Pancreas (tissue), 10 donors: ENCODE data around the gene PADI1. TPM values are rescaled to one million over a fixed set of nuclear protein-coding genes. Genes with fewer than 3 reads are reported as not detected.

Experiments
- ATAC-seq, 4 donors: fragments of 200-7000 bp; cut with Tn5 transposase; one replicate each; pipeline versions ENCODE4 v1.8.0 to v1.9.1; 2020; ENCODE audit warnings: mild to moderate bottlenecking in 4 of 4, moderate library complexity in 4 of 4
- DNase-seq, 6 donors: peaks; one replicate each; pipeline ENCODE4 v3.0.0-alpha.2; 2020
- FAIRE-seq: peaks from 2 replicates; lab custom pipeline; 2012; peaks lifted over from hg19 to GRCh38; lab: Jason Lieb, UNC
- H3K27ac ChIP-seq, 4 donors: fragments of 200-600 bp; sonication (generic); 1 replicate in 3 of 4; 2 replicates in 1 of 4; pipeline versions ENCODE4 v1.5.0 to v1.8.0; 2020
- H3K27me3 ChIP-seq, 4 donors: fragments of 200-600 bp; one replicate each; pipeline ENCODE4 v1.8.0; 2021
- H3K36me3 ChIP-seq, 3 donors: fragments of 200-600 bp; sonication (generic) in 1 of 3; one replicate each; pipeline versions ENCODE4 v1.5.0 to v1.8.0; 2020 to 2021
- H3K4me1 ChIP-seq, 3 donors: fragments of 200-600 bp; one replicate each; pipeline ENCODE4 v1.8.0; 2021
- H3K4me3 ChIP-seq, 4 donors: fragments of 200-600 bp; sonication (generic) in 2 of 4; one replicate each; pipeline versions ENCODE4 v1.5.0 to v1.8.0; 2020 to 2021
- H3K9me3 ChIP-seq, 4 donors: fragments of 200-600 bp; one replicate each; pipeline ENCODE4 v1.8.0; 2021
- CTCF ChIP-seq, 4 donors: fragments of 200-600 bp; sonication (generic) in 3 of 4; IDR thresholded peaks; one replicate each; pipeline versions ENCODE4 v1.5.0 to v1.8.0; 2021; ENCODE audit warnings: antibody characterized with exemption in 4 of 4
- WGBS, 2 donors: extraction: QIAGEN DNeasy Blood & Tissue Kit; methylation state at CpG; one replicate each; pipeline ENCODE4 v1.1.7; 2013; 5-methylcytosine and 5-hydroxymethylcytosine counted together
- intact Hi-C, 3 donors: fragments of 100-400 bp; cut with DNase I; formaldehyde crosslinking; loops; one replicate each; pipeline versions ENCODE4 v1.11.1 to v1.14.2; 2022
- polyA plus RNA-seq, 2 donors: library from polyadenylated mRNA; stranded (reverse); fragments of 200-250 nt; gene quantifications; one replicate each; pipeline ENCODE4 v1.2.3, GENCODE V29; 2013
- total RNA-seq, 6 donors: library from RNA; stranded (reverse); fragmentation: NEBNext Ultra II Directional in 4 of 6; extraction: Animal tissue kit (Norgen Biotek cat#: 25700) in 4 of 6; gene quantifications; one replicate each; pipeline versions ENCODE4 v1.2.1 to v1.2.4, GENCODE V29; 2021 to 2023
- donor health status: healthy with polysubstance abuse.
- donor health status: DM: no; HTN: no; CAD: no; lungs with moderate emphysema.
- donor health status: DM: no; HTN: no; CAD: no.
- donor health status: control.
- donor health status: control.
- donor health status: Bipolar disorder and iron deficiency.
- donor health status: DM: yes; HTN: yes; CAD: no.
- donor health status: DM: no; HTN: no; CAD: no.
- donor health status: DM: no; HTN: no; CAD: no.
- donor health status: DM: yes; HTN: yes; CAD: no.

Gene PADI1
- total and polyA plus RNA-seq, 8 donors, result 0.23 TPM; not detected in 7

- no peaks in the 10 kb centered on the region for H3K36me3 ChIP-seq
- H3K4me1 ChIP-seq, result no peaks in the 10 kb centered on the region
- H3K27ac ChIP-seq, result no peak overlapping the region
- no peak overlapping the region for H3K4me3 ChIP-seq
- intact Hi-C loops, result no loop called here
- FAIRE-seq (no peak), DNase-seq (no peak), ATAC-seq (no peak)
- no peaks in the 10 kb centered on the region for H3K9me3 ChIP-seq
- 74 to 92% methylated on average over 10 of the region's 10 CpGs for WGBS, 2 donors
- H3K27me3 ChIP-seq, result no peaks in the 10 kb centered on the region
- TF ChIP-seq CTCF (IDR thresholded peaks at IDR 0.05), result no peak
These were observed 15.9 kb upstream of the PADI1 start for GRCh38 chr1:17188889-17189631.

- no peak for ATAC-seq
- FAIRE-seq, result no peak
These were observed 15.3 kb upstream of the PADI1 start for GRCh38 chr1:17189632-17189990.

GRCh38 chr1:17190010-17190995 is 14.6 kb upstream of the PADI1 start:
- no peak for DNase-seq
- Histone ChIP-seq H3K36me3 (no peaks in the 10 kb centered on the region), H3K4me1 (no peaks in the 10 kb centered on the region), H3K4me3 (no peak overlapping the region), H3K27ac (no peak overlapping the region), H3K27me3 (no peaks in the 10 kb centered on the region), H3K9me3 (no peaks in the 10 kb centered on the region)
- TF ChIP-seq CTCF (IDR thresholded peaks at IDR 0.05), result no peak
- ATAC-seq, result peak in 1 of 4 donors; percentile 58
- intact Hi-C loops, result no loop called here
- FAIRE-seq, result no peak
- 79 to 83% methylated on average over 15 of the region's 15 CpGs for whole genome bisulfite sequencing, 2 donors

More at GRCh38 chr1:17189632-17189990, 15.3 kb upstream of the PADI1 start:
- Histone ChIP-seq H3K4me1 (no peaks in the 10 kb centered on the region), H3K27me3 (no peaks in the 10 kb centered on the region), H3K36me3 (no peaks in the 10 kb centered on the region), H3K27ac (no peak overlapping the region), H3K9me3 (no peaks in the 10 kb centered on the region), H3K4me3 (no peak overlapping the region)
- intact Hi-C loops, result no loop called here
- WGBS, 2 donors, result 69 to 89% methylated on average over 2 of the region's 2 CpGs
- no peak for TF ChIP-seq CTCF (IDR thresholded peaks at IDR 0.05)
- no peak for DNase-seq

- H3K9me3 ChIP-seq, result no peaks in the 10 kb centered on the region
- intact Hi-C loops, result no loop called here
- H3K4me3 ChIP-seq, result no peak overlapping the region
- H3K36me3 ChIP-seq, result no peaks in the 10 kb centered on the region
- no peaks in the 10 kb centered on the region for H3K4me1 ChIP-seq
- 65 to 72% methylated on average over 4 of the region's 4 CpGs for WGBS, 2 donors
- ATAC-seq, result no peak
- no peak for FAIRE-seq
- DNase-seq, result no peak
- TF ChIP-seq CTCF (IDR thresholded peaks at IDR 0.05), result no peak
- H3K27ac ChIP-seq, result no peak overlapping the region
- no peaks in the 10 kb centered on the region for H3K27me3 ChIP-seq
These were observed 13.0 kb upstream of the PADI1 start for GRCh38 chr1:17191990-17192242.
